Prostate gland (tissue), 2 donors: ENCODE measurements around the gene ZBTB2.

ENCODE experiments used
- POLR2A ChIP-seq: fragments of 450-650 bp; IDR thresholded peaks from one replicate; pipeline ENCODE4 v1.6.1; 2016; ENCODE audit warnings: antibody characterized with exemption, mild to moderate bottlenecking
- POLR2AphosphoS5 ChIP-seq: sonication (generic); formaldehyde crosslinking; IDR thresholded peaks from one replicate; pipeline ENCODE4 v1.6.1; 2017; ENCODE audit warnings: antibody characterized with exemption
- TF ChIP-seq, protein P1 (sequence below), 4 experiments: fragments of 200-600 bp in 2 of 4; fragments of 450-650 bp in 2 of 4; sonication (generic) in 2 of 4; IDR thresholded peaks; 1 replicate in 3 of 4; 2 replicates in 1 of 4; pipeline ENCODE4 v1.5.1; 2016 to 2019; ENCODE audit warnings: antibody characterized with exemption in 4 of 4, mild to moderate bottlenecking in 2 of 4, moderate library complexity in 2 of 4

DNA sequence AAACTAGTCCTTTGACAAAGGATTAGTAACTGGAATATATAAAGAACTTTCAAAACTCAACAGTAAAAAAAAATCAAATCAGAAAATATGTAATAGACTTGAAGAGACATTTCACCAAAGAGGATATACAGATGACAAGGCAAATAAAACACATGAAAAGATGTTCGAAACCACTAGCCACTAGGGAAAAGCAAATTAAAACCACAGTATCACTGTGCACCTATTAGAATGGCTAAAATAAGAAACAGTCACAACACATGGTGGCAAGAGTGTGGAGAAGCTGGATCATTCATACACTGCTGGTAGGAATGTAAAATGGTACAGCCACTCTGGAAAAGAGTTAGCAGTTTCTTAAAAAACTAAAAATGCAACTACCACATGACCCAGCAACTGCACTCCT, 14.9 kb downstream of the ZBTB2 start:
- TF ChIP-seq, protein P1, sequence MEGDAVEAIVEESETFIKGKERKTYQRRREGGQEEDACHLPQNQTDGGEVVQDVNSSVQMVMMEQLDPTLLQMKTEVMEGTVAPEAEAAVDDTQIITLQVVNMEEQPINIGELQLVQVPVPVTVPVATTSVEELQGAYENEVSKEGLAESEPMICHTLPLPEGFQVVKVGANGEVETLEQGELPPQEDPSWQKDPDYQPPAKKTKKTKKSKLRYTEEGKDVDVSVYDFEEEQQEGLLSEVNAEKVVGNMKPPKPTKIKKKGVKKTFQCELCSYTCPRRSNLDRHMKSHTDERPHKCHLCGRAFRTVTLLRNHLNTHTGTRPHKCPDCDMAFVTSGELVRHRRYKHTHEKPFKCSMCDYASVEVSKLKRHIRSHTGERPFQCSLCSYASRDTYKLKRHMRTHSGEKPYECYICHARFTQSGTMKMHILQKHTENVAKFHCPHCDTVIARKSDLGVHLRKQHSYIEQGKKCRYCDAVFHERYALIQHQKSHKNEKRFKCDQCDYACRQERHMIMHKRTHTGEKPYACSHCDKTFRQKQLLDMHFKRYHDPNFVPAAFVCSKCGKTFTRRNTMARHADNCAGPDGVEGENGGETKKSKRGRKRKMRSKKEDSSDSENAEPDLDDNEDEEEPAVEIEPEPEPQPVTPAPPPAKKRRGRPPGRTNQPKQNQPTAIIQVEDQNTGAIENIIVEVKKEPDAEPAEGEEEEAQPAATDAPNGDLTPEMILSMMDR (IDR thresholded peaks at IDR 0.05): no peak
- TF ChIP-seq POLR2A: no peak
- TF ChIP-seq POLR2AphosphoS5: no peak
